ENCODE results near the gene KLHDC2.

GRCh38 chr14:49796025-49796424 is 28.1 kb downstream of the KLHDC2 start:
- TF ChIP-seq POLR2A (IDR thresholded peaks at IDR 0.05): no peak
- no peak for TF ChIP-seq CTCF (IDR thresholded peaks at IDR 0.05)

Measured in testis (tissue), 2 donors.